Embryonic facial prominence (tissue), 1 donor: Measurements from ENCODE around the gene DLG2.

ENCODE experiments used
- DNase-seq: peaks from one replicate; pipeline ENCODE4 v3.0.0-alpha.2; 2016; ENCODE audit errors: extremely low spot score

The DLG2 gene

DNA sequence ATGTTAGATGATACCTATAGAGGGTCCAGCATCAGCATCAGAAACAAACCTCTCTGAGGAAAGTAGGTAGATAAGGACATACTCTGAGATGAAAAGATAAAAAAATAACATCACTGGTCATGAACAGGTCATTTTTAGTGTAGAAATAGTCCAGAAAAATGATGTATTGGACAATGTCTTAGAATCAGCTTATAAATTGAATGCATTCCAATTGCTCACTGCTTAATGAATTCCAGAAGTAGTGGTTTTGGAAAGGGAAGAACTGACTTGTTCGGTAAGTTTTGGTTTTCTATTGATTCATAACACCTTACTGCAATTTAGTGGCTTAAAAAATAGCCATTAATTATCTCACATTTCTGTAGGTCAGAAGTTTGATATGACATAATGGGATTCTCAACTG, 1411.5 kb downstream of the DLG2 start:
- no peak for DNase-seq

DNA sequence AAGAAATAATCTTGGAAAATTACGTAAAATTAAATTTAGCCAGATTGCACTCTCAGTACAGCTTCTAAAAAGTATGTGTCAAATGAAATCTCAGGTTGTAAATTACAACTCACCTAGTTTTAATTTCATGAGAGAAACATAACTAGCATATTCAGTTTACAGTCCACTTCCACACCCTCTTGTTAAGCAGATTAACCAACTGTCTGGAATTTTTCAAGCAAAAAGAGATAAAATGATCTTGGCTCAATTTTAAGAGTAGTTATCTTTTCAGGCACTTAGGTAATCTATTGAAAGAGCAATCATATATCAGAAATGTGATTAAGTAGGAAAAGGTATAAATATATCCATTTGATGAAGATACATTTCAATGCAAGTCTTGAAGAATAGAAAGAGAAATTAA, 1412.6 kb downstream of the DLG2 start:
- DNase-seq, result no peak

DNA sequence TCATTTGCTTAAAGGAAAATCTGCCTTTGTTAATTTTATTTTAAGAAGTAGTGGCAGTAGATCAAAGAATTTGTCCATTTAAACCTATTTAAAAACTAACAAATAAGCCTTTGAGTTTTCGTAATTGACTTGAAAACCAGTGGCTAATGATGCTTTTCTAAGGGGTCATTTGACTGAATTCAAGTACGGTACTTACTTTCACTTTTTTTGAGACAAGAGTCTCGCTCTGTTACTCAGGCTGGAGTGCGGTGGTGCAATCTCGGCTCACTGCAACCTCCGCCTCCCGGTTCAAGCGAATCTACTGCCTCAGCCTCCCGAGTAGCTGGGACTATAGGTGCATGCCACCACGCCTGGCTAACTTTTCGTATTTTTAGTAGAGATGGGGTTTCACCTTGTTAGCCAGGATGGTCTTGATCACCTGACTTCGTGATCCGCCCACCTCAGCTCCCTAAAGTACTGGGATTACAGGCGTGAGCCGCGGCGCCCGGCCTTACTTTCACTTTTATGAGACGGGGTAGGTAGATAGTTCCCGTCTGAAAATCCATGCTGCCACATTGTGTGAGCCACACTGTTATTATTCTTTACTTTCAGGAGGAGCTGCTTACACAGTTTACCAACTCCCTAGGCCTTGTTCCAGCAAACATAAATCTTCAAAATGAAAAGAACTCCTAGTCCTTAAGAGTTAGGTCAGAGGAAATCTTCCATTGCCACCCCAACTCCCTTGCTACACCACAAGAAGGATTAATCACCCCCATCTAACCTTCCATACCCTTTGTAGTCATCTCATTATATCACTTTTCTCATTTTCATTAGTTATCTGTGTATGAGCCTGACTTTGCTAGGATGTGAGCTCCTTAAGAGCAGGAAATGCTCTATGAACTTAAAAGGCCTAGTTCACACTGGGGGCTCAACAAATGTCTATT, 1414.4 kb downstream of the DLG2 start:
- DNase-seq, result no peak

DNA sequence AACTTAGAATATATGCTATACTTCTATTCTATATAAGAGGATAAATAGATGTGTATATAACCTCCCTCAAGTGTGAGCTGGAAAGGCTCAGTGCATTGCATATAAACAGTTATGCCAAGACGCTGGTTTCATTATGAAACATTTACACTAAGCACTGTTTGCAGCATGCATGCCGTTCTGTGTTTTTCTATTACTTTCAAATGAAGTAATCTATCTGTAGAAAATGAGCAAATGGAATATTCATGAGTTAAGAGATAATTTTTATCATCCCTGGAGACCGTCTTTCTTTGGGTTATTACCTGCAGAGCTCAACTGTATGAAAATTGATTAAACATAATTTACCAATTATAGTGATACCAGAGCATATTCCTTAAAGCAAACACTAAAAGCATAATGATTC, 1415.2 kb downstream of the DLG2 start:
- DNase-seq, result no peak

DNA sequence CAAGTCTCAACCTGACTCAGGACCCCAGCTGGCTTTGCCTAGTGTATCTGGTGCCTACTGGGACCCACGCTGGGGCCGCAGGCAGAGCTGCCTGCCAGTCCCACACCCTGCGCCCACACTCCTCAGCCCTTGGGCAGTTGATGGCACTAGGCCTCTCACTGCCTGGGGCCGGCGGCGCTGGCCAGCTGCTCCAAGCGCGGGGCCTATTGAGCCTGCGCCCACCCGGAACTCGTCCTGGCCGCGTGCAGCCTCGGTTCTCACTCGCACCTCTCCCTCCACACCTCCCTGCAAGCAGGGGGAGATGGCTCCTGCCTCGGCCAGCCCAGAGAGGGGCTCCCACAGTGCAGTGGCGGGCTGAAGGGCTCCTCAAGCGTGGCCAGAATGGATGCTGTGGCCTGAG, 1432.4 kb downstream of the DLG2 start:
- DNase-seq, result no peak

DNA sequence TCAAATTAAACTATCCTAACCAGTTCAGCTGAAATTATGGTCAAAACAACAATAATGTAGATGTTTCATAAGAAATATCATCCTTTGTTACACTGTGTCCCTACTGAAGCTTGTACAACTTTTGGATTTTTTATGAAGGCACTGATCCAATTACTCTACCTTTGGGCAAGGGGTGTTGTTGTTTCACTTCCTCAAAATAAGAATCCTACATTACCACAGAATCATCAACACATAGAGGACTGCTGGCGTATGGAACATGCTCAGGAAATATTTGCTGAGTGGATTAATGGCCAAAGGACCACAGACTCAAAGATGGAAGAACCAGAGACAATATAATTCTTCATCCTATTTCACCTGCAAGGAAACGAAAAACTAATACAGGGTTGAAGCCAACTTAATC, 1433.4 kb downstream of the DLG2 start:
- no peak for DNase-seq

DNA sequence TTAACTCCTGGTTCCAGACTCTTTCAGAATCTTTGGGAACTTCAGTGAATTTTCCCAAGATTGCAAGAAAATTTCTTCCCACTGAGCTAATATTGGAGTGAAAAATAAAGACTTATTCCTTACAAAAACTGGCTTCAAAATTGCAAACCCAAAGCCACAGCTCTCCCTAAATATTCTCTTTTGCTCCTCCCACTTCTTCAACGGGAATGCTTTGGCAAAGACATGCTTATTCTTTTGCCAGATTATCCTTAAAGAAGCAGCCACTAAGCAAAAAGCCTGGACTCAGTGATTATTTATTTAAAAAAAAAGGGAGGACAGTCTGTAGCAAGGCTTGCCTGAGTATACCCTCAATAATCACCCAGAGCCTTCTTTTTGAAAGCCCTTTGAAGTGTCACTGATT, 1438.6 kb downstream of the DLG2 start:
- DNase-seq, result no peak

DNA sequence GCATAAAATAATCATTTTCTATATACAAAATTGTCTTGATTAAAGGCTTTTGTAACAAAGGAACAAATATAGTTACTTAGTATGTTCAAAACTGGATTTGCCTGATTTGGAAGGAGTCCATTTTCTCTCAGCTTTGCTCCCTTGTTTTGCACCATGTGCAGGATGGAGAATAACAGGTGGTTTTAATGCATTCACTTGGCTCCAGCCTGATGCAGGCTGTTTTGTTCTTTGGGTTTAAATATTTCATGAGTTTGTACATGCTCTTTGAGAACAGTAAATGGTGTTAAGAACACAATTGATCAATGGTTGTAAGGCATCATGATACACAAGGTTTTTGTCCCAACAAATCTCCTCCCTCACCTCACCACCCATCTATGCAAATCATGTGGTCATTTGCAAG, 1454.1 kb downstream of the DLG2 start:
- no peak for DNase-seq

DNA sequence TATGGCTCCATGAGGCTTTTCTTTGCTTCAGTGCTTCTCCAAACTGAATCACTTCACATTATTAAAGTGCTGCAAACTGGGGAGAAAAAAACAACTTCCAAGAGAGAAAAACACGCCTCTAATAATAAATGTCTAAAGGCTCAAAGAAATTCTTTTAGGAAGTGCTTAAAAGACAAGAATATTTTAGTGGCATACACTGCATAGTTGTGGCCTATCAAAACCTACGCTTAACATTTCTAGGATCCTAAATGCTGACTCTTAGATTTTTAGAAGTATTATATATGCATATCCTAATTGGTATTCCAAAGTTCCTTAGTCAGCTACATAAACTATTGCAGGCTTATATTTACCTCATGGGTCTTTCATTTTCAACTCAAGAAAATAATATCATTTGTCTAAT, 1462.0 kb downstream of the DLG2 start:
- DNase-seq, result no peak

DNA sequence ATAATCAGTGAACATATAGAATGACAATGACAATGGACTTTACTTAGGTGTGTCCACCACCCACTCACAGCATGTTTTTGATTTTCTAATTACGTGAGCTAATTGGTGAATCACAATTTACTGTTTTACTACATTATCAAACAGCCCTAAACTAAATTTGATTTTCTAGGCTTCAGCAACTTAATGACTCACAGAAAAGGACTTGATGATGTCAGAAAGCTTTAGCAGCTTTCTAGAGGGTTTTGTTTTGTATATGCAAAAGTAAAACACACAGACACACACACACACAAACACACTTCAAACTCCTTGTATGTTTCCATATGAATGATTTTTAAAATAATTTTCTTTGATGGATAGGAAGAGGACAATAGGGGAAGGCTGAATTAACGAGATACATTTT, 1462.4 kb downstream of the DLG2 start:
- DNase-seq, result no peak

DNA sequence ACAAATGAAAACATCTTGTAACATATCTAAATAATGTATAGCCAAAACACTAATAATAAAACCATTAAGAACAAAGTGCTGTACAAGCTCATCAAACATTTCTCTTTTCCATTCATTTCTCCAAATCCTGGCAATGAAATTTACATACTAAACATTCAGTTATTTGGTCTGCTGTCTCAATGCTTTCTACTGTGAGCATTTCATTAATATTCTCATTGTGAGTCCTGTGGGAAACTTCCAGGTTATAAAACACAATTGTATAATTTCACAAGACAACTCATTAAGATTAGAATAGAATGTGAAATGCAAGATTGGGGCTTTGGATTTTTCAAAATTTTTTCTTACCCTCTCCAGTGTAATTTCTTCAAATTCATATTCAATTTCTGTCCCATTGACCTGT, 1464.0 kb downstream of the DLG2 start:
- no peak for DNase-seq

DNA sequence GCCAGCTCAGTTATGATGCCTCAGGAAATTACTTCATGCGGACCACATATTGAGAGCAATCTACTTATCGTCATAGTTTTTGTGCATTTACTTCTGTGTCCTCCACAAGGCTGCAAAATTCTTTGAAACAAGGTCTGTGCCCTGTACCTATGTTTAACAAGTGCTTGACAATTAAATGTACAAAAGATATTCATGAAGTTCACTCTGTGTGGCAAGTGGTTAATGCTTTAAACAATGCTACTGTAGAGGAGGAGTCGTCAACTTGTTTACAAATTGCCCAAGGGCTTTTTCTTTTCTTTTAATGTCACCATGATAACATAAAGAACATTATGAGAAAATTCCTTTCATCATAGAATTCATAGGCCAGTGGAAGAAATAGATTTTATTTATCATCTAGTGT, 1469.5 kb downstream of the DLG2 start:
- DNase-seq, result no peak

DNA sequence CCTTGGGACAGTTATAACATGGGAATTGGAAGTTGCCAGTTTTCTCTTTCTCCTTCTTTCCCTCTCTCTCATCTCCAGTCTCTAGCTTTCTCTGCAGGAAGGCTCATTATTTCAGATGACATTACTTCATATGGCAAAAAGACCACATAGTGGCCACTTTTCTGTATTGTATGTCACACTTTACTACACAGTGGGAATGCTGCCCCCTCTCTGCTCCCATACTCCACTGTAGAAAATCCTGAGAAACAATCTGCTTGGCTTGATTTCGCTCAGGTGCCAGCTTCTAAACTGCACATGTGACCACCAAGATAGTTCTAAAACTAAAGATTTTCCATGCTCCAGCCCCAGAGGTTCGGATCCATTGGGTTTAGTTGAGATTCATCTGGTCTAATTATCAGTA, 1480.3 kb downstream of the DLG2 start:
- no peak for DNase-seq

DNA sequence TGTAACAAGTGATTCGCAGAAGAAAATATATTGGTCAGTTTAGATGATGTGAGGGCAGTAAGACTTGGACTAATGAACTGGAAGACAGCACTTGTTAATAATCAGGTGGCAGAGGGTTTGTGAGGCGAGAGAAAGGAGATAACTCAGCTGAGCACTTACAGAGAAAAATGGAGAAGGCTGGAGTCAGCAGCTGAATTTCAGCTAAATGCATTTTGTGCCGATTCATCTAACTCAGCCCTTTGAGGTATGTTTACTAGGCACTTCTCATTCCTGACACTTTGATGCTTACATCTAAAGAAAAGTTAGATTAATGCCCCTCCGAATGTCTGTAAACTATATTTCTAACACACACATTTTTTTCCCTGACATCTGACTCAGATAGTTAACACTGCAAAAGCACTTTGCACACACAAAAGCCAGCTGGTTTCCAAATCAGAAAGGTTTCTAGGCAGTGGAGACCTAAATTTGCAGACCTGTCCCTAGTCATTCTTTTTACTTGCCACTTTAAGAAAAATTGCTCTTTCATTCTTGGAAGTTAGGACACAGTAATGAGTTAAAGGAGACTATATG, 1481.4 kb downstream of the DLG2 start:
- DNase-seq, result no peak

DNA sequence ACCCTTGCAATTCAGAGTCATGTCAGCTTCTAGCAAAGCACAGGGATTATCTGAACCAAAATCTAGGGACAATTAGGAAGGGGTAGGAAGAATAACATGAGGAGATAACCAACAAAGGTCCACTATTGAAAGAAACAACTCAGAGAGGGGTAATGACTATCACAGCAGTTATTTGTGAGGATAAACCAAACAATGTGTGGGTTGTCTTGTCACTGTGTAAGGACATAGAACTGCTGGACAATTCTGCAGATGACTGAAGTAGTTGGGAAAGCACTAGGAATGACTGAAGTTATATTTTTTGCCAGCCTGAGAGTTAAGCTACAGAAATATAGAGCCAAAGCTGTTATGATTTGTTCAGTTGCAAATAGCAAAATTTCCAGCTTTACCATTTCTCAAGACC, 1482.6 kb downstream of the DLG2 start:
- no peak for DNase-seq

DNA sequence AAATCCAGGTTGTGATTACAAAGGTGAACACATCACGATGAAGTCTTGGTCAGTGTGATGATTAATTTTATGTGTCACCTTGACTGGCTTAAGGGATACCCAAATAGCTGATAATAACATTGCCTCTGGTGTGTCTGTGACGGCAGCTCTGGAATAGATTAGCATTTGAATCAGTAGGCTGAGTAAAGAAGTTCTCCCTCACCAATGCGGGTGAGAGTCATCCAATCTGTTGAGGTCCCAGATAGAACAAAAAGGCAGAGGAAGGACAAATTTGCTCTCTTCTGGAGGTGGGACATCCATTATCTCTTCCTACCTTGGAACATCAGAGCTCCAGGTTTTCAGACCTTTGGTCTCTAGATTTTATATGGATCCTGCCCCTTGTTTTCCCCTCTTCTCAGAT, 1484.7 kb downstream of the DLG2 start:
- DNase-seq, result no peak

DNA sequence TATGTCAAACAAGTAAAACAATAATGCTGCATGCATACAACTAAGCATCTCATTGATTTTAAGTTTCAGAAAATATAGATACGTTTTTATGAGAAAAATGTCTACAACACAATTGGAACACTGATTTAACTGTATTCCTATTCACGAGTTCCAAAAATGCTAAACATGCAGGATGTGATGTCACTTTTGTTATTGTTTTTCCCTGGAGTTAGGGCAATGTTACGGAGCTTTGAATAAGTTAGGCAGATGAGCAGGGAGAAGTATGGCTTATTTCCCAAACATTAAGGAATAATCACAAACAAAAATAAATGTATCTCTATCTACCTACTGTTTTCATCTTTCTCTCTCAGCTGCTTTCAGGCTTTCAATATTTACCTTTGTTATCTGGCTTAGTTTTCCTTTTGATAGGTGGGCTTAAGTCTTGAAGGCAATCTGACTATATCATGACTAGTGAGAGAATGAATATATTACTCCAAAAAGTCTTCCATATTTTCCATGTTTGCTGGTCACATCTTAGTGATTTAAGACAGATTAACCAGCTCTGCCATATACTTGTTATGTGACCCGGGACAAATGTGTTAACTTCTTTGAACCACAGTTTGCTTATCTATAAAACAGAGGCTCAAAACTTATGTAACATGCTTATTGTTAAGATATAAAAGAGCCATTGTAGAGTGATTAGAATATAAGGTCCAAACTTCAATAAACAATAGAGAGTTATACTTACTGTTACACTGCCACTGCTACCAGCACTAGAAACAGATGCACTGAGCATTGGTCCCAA, 1486.6 kb downstream of the DLG2 start:
- no peak for DNase-seq

DNA sequence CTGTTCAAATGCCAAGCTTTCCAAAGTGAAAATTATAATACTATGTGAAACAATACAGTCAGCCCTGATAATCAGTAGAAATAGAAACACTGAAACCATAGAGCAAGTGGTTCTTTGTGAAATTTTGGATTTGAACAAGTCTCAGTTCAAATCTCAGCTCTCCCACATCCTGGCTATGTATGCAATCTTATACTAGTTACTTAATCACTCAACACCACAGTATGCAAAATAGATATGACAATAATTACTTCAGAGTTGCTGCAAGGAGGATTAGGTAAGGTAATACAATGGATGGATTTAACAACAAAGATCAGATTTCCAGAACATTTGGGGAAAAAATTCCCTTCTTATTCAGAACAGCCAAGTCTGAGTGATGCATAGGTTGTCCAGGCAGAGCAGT, 1489.2 kb downstream of the DLG2 start:
- no peak for DNase-seq

DNA sequence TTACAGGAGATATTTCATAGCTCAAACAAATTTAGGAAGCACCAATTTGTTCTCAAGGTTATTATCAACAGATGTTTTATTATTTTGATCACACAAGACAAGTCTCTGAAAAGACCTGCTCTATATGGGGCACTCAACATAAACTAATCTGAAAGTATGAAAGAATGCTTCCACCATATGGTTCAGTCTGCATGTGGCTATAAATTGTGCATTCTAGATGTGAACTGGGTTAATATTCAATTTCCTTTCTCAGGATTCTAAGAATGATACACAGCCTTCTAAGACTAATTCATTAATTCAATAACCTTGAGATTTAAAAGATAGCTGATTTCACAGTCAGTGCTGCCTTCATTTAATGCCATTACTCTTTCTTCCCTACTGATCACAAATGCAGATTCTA, 1489.6 kb downstream of the DLG2 start:
- no peak for DNase-seq

DNA sequence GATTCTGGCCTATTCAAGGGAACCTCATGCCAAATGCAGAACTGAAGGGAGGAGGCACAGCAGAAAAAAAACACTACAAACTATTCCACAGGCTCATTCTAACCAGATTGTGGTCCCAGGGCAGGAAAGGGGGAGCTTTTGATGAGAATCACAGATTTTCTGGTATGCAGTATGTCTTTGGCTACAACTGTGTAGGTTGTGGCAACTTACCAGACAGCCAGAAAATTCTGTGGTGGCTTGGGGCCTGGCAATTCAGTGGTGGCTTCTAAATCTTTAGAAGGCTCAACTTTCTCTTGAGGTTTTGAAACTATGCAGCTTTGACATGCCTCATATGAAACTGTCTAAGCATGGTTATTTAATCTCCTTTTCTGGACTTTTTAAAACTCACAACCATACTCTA, 1490.2 kb downstream of the DLG2 start:
- peak; percentile 9 for DNase-seq

DNA sequence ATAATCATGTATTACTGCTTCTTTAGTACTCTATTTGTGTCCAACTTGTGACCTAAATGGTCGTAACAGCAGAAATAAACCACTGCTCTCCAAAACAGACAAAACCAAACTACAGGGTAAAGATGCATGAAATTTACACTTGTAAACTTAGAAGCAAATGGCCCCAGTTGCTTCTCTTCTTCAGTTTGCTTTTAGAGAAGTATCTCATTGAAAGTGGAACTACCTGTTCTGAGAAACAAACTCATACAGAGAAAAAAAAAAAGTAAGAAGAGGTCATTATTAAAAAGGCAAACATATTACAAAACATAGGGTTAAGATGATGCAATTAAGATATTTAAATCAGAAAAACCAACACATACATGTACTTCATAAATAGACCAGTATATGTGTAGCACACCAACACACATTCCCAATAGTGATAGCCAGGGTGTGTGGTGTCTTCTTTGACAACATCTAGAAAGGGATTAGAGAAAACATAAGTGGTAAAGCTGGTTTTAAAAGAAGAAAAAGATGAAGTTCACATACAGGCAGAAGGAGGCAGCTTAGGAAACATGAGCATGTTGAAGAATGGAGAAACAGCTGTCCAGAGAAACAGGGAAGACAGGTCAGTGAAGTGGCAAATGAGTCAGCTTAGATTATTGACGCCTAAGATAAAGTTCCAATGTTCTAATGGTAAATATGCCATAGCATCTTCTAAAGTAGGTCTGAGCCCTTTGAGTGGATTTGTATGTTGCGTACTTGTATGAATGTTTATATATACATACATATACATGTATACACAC, 1496.3 kb downstream of the DLG2 start:
- no peak for DNase-seq

DNA sequence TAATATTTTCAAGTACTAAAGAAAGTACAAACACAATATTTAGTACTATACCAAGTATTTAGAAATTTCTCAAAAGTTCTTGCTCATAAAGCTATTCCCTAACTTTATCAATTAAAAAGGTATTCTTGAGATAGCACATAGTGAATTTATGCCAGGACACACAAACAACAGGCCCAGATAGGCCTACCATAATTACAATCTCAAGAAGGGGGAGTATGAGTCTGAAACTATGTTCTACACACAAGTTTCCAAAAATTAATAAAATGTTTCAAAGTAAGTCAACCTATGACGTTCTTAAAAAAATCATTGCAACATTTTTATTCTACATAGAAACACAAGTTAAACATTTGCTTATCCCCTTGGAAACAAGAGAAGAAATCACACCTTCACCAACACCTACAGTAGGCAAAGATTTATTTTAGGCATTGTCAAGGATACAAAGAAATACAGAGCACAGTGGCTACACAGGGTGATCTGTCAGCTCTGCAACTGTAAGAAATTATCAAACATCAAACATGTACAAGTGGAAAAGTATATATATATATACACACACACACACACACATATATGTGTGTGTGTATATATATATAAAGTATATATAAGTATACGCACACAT, 1497.1 kb downstream of the DLG2 start:
- no peak for DNase-seq
